ENCODE data around the gene IRS1.

The IRS1 gene

GRCh38 chr2:226790011-226790410 lies 9.6 kb downstream of the IRS1 start:
- peak; percentile 58 for DNase-seq (ENCODE audit: low read depth)

- DNase-seq (ENCODE audit: low read depth) = no peak
These were observed 10.6 kb downstream of the IRS1 start for GRCh38 chr2:226788881-226789490.

GRCh38 chr2:226788064-226788463 lies 11.6 kb downstream of the IRS1 start:
- no peak for DNase-seq (ENCODE audit: low read depth)

- no peak for DNase-seq (ENCODE audit: low read depth)
These were observed 15.7 kb downstream of the IRS1 start for GRCh38 chr2:226783885-226784284.

- peak; percentile 48 for DNase-seq (ENCODE audit: low read depth)
These were observed 17.4 kb downstream of the IRS1 start for GRCh38 chr2:226782092-226782713.

- DNase-seq (ENCODE audit: low read depth) = no peak
These were observed 19.2 kb downstream of the IRS1 start for GRCh38 chr2:226780431-226780830.

- no peak for DNase-seq (ENCODE audit: low read depth)
These were observed 22.0 kb downstream of the IRS1 start for GRCh38 chr2:226777611-226778010.

GRCh38 chr2:226776104-226776503 lies 23.5 kb downstream of the IRS1 start:
- no peak for DNase-seq (ENCODE audit: low read depth)

- DNase-seq (ENCODE audit: low read depth) = no peak
These were observed 24.5 kb downstream of the IRS1 start for GRCh38 chr2:226775032-226775509.

GRCh38 chr2:226773291-226773690 lies 26.3 kb downstream of the IRS1 start:
- no peak for DNase-seq (ENCODE audit: low read depth)

GRCh38 chr2:226772389-226773179 lies 27.0 kb downstream of the IRS1 start:
- peak; percentile 85 for DNase-seq (ENCODE audit: low read depth)

GRCh38 chr2:226771067-226771466 lies 28.6 kb downstream of the IRS1 start:
- no peak for DNase-seq (ENCODE audit: low read depth)

GRCh38 chr2:226767056-226767813 lies 32.4 kb downstream of the IRS1 start:
- no peak for DNase-seq (ENCODE audit: low read depth)

GRCh38 chr2:226766352-226767055 lies 33.1 kb downstream of the IRS1 start:
- peak; percentile 69 for DNase-seq (ENCODE audit: low read depth)

GRCh38 chr2:226763320-226763719 lies 36.3 kb downstream of the IRS1 start:
- DNase-seq (ENCODE audit: low read depth) = no peak

- no peak for DNase-seq (ENCODE audit: low read depth)
These were observed 38.4 kb downstream of the IRS1 start for GRCh38 chr2:226761195-226761583.

GRCh38 chr2:226760412-226761194 lies 39.0 kb downstream of the IRS1 start:
- peak; percentile 85 for DNase-seq (ENCODE audit: low read depth)

- DNase-seq (ENCODE audit: low read depth) = no peak
These were observed 39.9 kb downstream of the IRS1 start for GRCh38 chr2:226759768-226760167.

GRCh38 chr2:226758921-226759640 lies 40.5 kb downstream of the IRS1 start:
- DNase-seq (ENCODE audit: low read depth) = peak; percentile 60

- peak; percentile 95 for DNase-seq (ENCODE audit: low read depth)
These were observed 43.5 kb downstream of the IRS1 start for GRCh38 chr2:226756131-226756530.

All from amniotic epithelial cell (primary cell).